Stimulated activated CD4-positive, alpha-beta T cell treated with anti-CD3 and anti-CD28 coated beads, Interleukin-1b, Interleukin-23, amount 100 ng/mL, for 4 hours (primary cell): ENCODE results near the gene AQP1.
A peak's percentile ranks its signal among the peaks of the same experiment; 100 is the strongest.

Source experiments
- DNase-seq, 2 donors: peaks; one replicate each; pipeline ENCODE4 v3.0.0-alpha.2; 2020; ENCODE audit warnings: low read depth in 2 of 2

AQP1 gene

GRCh38 chr7:30936650-30937245 lies 25.1 kb downstream of the AQP1 start:
- no peak for DNase-seq

- no peak for DNase-seq
Measured at GRCh38 chr7:30937416-30937815, 25.8 kb downstream of the AQP1 start.

GRCh38 chr7:30938435-30939316 lies 27.0 kb downstream of the AQP1 start:
- peak; percentile 54 to 56 for DNase-seq

GRCh38 chr7:30941582-30942323 lies 30.1 kb downstream of the AQP1 start:
- no peak for DNase-seq

GRCh38 chr7:30950197-30950596 lies 38.5 kb downstream of the AQP1 start:
- DNase-seq: no peak

- no peak for DNase-seq
Measured at GRCh38 chr7:30954914-30955313, 43.3 kb downstream of the AQP1 start.

GRCh38 chr7:30956704-30957103 lies 45.1 kb downstream of the AQP1 start:
- DNase-seq: no peak

- DNase-seq: no peak
Measured at GRCh38 chr7:30963842-30964241, 52.2 kb downstream of the AQP1 start, which contains the start of gene GHRHR. Gene GHRHR (plus strand): TSS chr7:30963953. CDS start chr7:30964069, 116 bp downstream.

GRCh38 chr7:30965372-30965771 lies 53.7 kb downstream of the AQP1 start:
- no peak for DNase-seq

- DNase-seq: no peak
Measured at GRCh38 chr7:30965883-30966282, 54.2 kb downstream of the AQP1 start.

GRCh38 chr7:30968294-30968693 lies 56.6 kb downstream of the AQP1 start:
- DNase-seq: no peak

GRCh38 chr7:30968747-30969603 lies 57.3 kb downstream of the AQP1 start:
- DNase-seq: no peak

- DNase-seq: no peak
Measured at GRCh38 chr7:30969604-30969970, 57.9 kb downstream of the AQP1 start.

GRCh38 chr7:30970074-30970473 lies 58.4 kb downstream of the AQP1 start:
- DNase-seq: no peak

- no peak for DNase-seq
Measured at GRCh38 chr7:30970594-30971094, 59.0 kb downstream of the AQP1 start.

- DNase-seq: no peak
Measured at GRCh38 chr7:30971440-30971839, 59.8 kb downstream of the AQP1 start.

- DNase-seq: no peak
Measured at GRCh38 chr7:30971840-30972563, 60.3 kb downstream of the AQP1 start.

- DNase-seq: no peak
Measured at GRCh38 chr7:30973292-30973691, 61.6 kb downstream of the AQP1 start.

- no peak for DNase-seq
Measured at GRCh38 chr7:30973791-30974604, 62.3 kb downstream of the AQP1 start.
